ENCODE results near the gene GRB7. TPM values are rescaled to one million over a fixed set of nuclear protein-coding genes. Genes with fewer than 3 reads are reported as not detected.

Gene GRB7
- total RNA-seq, 2 donors from 2014 or later: 22.4 to 40.9 TPM

DNA sequence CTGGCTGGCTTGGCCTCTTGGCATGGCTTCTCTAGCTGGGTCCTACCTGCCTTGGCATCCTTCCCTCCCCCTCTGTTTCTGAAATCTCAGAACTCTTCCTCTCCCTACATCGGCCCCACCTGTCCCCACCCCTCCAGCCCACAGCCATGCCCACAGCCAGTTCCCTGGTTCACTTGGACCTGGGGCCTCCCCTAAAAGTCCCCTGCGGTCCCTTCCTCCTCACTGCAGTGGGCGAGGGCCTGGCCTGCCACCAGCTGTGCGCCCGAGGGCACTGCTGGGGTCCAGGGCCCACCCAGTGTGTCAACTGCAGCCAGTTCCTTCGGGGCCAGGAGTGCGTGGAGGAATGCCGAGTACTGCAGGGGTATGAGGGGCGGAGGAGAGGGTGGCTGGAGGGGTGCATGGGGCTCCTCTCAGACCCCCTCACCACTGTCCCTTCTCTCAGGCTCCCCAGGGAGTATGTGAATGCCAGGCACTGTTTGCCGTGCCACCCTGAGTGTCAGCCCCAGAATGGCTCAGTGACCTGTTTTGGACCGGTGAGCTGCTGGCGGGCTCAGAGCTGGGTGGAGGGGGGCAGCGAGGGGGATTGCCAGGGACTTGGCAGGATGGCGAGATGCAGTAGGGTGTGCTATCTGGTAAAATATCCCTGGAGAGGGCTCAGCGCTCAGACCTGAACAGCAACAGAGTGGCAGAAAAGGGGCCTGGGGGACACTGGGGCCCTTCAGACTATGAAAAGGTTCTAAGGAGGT is 21.5 kb upstream of the GRB7 start:
- H3K9ac ChIP-seq (ENCODE audit: low read depth in 2 of 2, low read length in 2 of 2): peak overlapping the region; percentile 68 to 92
- no peaks in the 10 kb centered on the region for H3K36me3 ChIP-seq
- intact Hi-C loops (cut with DNase I): no loop called here

DNA sequence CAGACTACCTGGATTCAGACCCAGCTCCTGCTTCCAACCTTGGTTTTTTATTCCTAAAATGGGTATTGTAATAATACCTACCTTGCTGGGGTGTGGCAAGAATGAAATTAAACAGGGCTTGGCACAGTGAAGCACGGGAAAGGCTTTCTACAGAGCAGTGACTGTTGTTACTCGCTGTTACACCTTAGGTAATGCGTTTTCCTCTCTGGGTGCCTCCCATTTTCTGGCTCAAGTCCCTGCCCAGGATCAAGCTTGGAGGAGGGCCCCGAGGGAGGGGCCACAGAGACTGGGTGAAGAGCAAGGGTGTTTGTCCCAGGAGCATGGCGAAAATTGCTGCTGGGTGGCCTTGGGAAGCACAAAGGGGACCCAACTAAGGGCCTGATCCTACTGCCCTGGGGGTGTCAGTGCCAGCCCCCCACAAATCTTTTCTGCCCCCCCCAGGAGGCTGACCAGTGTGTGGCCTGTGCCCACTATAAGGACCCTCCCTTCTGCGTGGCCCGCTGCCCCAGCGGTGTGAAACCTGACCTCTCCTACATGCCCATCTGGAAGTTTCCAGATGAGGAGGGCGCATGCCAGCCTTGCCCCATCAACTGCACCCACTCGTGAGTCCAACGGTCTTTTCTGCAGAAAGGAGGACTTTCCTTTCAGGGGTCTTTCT is 20.7 kb upstream of the GRB7 start:
- H3K9ac ChIP-seq (ENCODE audit: low read depth in 2 of 2, low read length in 2 of 2): peak overlapping the region; percentile 68 to 92
- peak; percentile 86 for DNase-seq
- no peaks in the 10 kb centered on the region for H3K36me3 ChIP-seq
- H3K27ac ChIP-seq: peak overlapping the region; percentile 86
- no peaks in the 10 kb centered on the region for H3K9me3 ChIP-seq
- no peaks in the 10 kb centered on the region for H3K27me3 ChIP-seq
- no peak overlapping the region for H3K4me3 ChIP-seq
- intact Hi-C loops (cut with DNase I): no loop called here
- peaks cover 8% of the 10 kb centered on the region for H3K4me1 ChIP-seq
- TF ChIP-seq, protein P1, sequence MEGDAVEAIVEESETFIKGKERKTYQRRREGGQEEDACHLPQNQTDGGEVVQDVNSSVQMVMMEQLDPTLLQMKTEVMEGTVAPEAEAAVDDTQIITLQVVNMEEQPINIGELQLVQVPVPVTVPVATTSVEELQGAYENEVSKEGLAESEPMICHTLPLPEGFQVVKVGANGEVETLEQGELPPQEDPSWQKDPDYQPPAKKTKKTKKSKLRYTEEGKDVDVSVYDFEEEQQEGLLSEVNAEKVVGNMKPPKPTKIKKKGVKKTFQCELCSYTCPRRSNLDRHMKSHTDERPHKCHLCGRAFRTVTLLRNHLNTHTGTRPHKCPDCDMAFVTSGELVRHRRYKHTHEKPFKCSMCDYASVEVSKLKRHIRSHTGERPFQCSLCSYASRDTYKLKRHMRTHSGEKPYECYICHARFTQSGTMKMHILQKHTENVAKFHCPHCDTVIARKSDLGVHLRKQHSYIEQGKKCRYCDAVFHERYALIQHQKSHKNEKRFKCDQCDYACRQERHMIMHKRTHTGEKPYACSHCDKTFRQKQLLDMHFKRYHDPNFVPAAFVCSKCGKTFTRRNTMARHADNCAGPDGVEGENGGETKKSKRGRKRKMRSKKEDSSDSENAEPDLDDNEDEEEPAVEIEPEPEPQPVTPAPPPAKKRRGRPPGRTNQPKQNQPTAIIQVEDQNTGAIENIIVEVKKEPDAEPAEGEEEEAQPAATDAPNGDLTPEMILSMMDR (IDR thresholded peaks at IDR 0.05): no peak

More for the DNA sequence above, 21.5 kb upstream of the GRB7 start:
- TF ChIP-seq, protein P1 (IDR thresholded peaks at IDR 0.05): no peak
- H3K4me1 ChIP-seq: peaks cover 8% of the 10 kb centered on the region
- H3K4me3 ChIP-seq: no peak overlapping the region
- no peaks in the 10 kb centered on the region for H3K9me3 ChIP-seq
- peak; percentile 19 for DNase-seq
- no peaks in the 10 kb centered on the region for H3K27me3 ChIP-seq
- H3K27ac ChIP-seq: peak overlapping the region; percentile 86

DNA sequence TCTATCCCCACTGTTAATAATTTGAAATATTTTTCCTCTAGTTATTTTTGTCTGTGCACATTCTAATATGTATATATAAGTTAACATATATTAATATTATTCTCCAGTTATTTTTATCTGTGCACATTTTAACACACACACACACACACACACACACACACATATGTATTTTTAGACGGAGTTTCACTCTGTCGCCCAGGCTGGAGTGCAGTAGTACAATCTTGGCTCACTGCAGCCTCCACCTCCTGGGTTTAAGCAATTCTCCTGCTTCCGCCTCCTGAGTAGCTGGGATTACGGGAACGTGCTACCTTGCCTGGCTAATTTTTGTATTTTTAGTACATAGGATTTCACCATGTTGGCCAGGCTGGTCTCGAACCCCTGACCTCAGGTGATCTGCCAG is 20.1 kb upstream of the GRB7 start:
- H3K36me3 ChIP-seq: no peaks in the 10 kb centered on the region
- TF ChIP-seq, protein P1 (IDR thresholded peaks at IDR 0.05): no peak
- intact Hi-C loops (cut with DNase I): no loop called here
- no peak overlapping the region for H3K9ac ChIP-seq (ENCODE audit: low read depth in 2 of 2, low read length in 2 of 2)
- no peak overlapping the region for H3K27ac ChIP-seq
- DNase-seq: no peak
- no peak overlapping the region for H3K4me3 ChIP-seq
- no peaks in the 10 kb centered on the region for H3K27me3 ChIP-seq
- peaks cover 8% of the 10 kb centered on the region for H3K4me1 ChIP-seq
- H3K9me3 ChIP-seq: no peaks in the 10 kb centered on the region

GRCh38 chr17:39719563-39720355 is 18.0 kb upstream of the GRB7 start:
- Histone ChIP-seq H3K36me3 (no peaks in the 10 kb centered on the region), H3K27me3 (no peaks in the 10 kb centered on the region), H3K9ac (ENCODE audit: low read depth in 2 of 2, low read length in 2 of 2) (no peak overlapping the region), H3K4me3 (no peak overlapping the region), H3K27ac (no peak overlapping the region), H3K4me1 (peaks cover 8% of the 10 kb centered on the region), H3K9me3 (no peaks in the 10 kb centered on the region)
- TF ChIP-seq, protein P1 (IDR thresholded peaks at IDR 0.05): no peak
- DNase-seq: peak; percentile 32
- intact Hi-C loops (cut with DNase I): no loop called here

DNA sequence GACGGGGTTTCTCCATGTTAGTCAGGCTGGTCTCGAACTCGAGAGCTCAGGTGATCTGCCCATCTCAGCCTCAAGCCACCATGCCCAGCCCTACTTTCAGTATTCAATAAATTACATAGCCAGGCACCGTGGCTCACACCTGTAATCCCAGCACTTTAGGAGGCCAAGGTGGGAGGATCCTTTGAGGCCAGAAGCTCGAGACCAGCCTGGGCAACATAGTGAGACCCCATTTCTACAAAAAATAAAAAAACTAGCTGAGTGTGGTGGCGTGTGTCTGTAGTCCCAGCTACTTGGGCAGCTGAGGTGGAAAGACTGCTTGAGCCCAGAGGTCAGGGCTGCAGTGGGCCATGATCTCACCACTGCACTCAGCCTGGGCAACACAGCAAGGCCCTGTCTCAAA is 15.6 kb upstream of the GRB7 start:
- intact Hi-C loops (cut with DNase I): no loop called here
- DNase-seq: no peak
- Histone ChIP-seq H3K9me3 (no peaks in the 10 kb centered on the region), H3K27me3 (no peaks in the 10 kb centered on the region), H3K9ac (ENCODE audit: low read depth in 2 of 2, low read length in 2 of 2) (no peak overlapping the region), H3K36me3 (no peaks in the 10 kb centered on the region), H3K4me3 (no peak overlapping the region), H3K4me1 (no peaks in the 10 kb centered on the region), H3K27ac (no peak overlapping the region)
- TF ChIP-seq, protein P1 (IDR thresholded peaks at IDR 0.05): no peak

All from colonic mucosa (tissue), 4 donors.